GM12878 (cell line): ENCODE measurements around the gene PDCD1LG2. TPM values are rescaled to one million over a fixed set of nuclear protein-coding genes. Genes with fewer than 3 reads are reported as not detected.

Experiments
- ASH2L ChIP-seq: fragments of 300-600, 200-600 bp; sonication (generic); IDR thresholded peaks from 2 replicates; pipeline ENCODE4 v1.6.1; 2017; ENCODE audit warnings: low read depth, mild to moderate bottlenecking, borderline replicate concordance
- BACH1 ChIP-seq: fragments of 450-650 bp; IDR thresholded peaks from 2 replicates; pipeline ENCODE4 v1.6.1; 2017; ENCODE audit warnings: mild to moderate bottlenecking, borderline replicate concordance
- BCL3 ChIP-seq: IDR thresholded peaks from 2 replicates; pipeline ENCODE4 v1.6.1; 2011; ENCODE audit warnings: borderline replicate concordance, low read depth, mild to moderate bottlenecking, moderate library complexity, low read length; ENCODE audit not compliant: insufficient read depth, poor library complexity, severe bottlenecking
- CEBPB ChIP-seq, 2 experiments: fragments of 150-350 bp in 1 of 2; IDR thresholded peaks; 2 replicates each; pipeline ENCODE4 v1.6.1; 2012 to 2014; ENCODE audit warnings: low read depth in 2 of 2, low read length in 2 of 2, borderline replicate concordance in 1 of 2, inconsistent platforms in 1 of 2
- CEBPZ ChIP-seq: fragments of 150-350 bp; IDR thresholded peaks from 2 replicates; pipeline ENCODE4 v1.6.1; 2016; ENCODE audit warnings: low read depth, low read length
- CHD2 ChIP-seq: IDR thresholded peaks from 2 replicates; pipeline ENCODE4 v1.6.1; 2011; ENCODE audit warnings: low read depth, low read length, improper control_type of control experiment, borderline replicate concordance
- CHD4 ChIP-seq: fragments of 200-600 bp; sonication (generic); IDR thresholded peaks from 2 replicates; pipeline ENCODE4 v1.6.1; 2016; ENCODE audit warnings: mild to moderate bottlenecking
- CREB1 ChIP-seq: IDR thresholded peaks from 2 replicates; pipeline ENCODE4 v1.6.1; 2012; ENCODE audit warnings: low read depth, mild to moderate bottlenecking, inconsistent platforms
- EGR1 ChIP-seq, 2 experiments: IDR thresholded peaks; 1 replicate in 1 of 2; 2 replicates in 1 of 2; pipeline ENCODE4 v1.6.1; 2011 to 2012; ENCODE audit warnings: low read depth in 2 of 2, low read length in 2 of 2, borderline replicate concordance in 1 of 2, mild to moderate bottlenecking in 1 of 2, moderate library complexity in 1 of 2
- EZH2 ChIP-seq: IDR thresholded peaks from 2 replicates; pipeline ENCODE4 v1.6.1; 2012; ENCODE audit warnings: low read depth, mild to moderate bottlenecking, control low read depth, inconsistent platforms, low read length, borderline replicate concordance; ENCODE audit not compliant: control insufficient read depth
- LARP7 ChIP-seq: fragments of 450-650 bp; IDR thresholded peaks from 2 replicates; pipeline ENCODE4 v1.6.1; 2017; ENCODE audit warnings: mild to moderate bottlenecking
- NBN ChIP-seq: fragments of 450-650 bp; IDR thresholded peaks from 2 replicates; pipeline ENCODE4 v1.6.1; 2016
- NFIC ChIP-seq: IDR thresholded peaks from 2 replicates; pipeline ENCODE4 v1.6.1; 2012; ENCODE audit warnings: low read depth, mild to moderate bottlenecking, inconsistent platforms, low read length, moderate library complexity
- NR2C1 ChIP-seq: fragments of 450-650 bp; IDR thresholded peaks from 2 replicates; pipeline ENCODE4 v1.6.1; 2017; ENCODE audit warnings: antibody characterized with exemption, mild to moderate bottlenecking, moderate library complexity
- NR2C2 ChIP-seq: IDR thresholded peaks from 2 replicates; pipeline ENCODE4 v1.6.1; 2011; ENCODE audit warnings: borderline replicate concordance, low read depth; ENCODE audit not compliant: control insufficient read depth, insufficient read length
- POLR2AphosphoS2 ChIP-seq: IDR thresholded peaks from 2 replicates; pipeline ENCODE4 v1.6.1; 2011; ENCODE audit warnings: low read depth, mild to moderate bottlenecking, low read length, improper control_type of control experiment, moderate library complexity
- RFX5 ChIP-seq: IDR thresholded peaks from 2 replicates; pipeline ENCODE4 v1.6.1; 2011; ENCODE audit warnings: low read depth, low read length, improper control_type of control experiment
- SRF ChIP-seq, 2 experiments: IDR thresholded peaks; 2 replicates each; pipeline ENCODE4 v1.6.1; 2011; ENCODE audit warnings: low read depth in 2 of 2, low read length in 2 of 2, mild to moderate bottlenecking in 1 of 2, moderate library complexity in 1 of 2
- STAT3 ChIP-seq: IDR thresholded peaks from 2 replicates; pipeline ENCODE4 v1.6.1; 2011; ENCODE audit warnings: low read depth, low read length, improper control_type of control experiment
- SUPT20H ChIP-seq: IDR thresholded peaks from 2 replicates; pipeline ENCODE4 v1.6.1; 2011; ENCODE audit warnings: low read depth, mild to moderate bottlenecking, low read length, moderate library complexity, borderline replicate concordance; ENCODE audit not compliant: control insufficient read depth
- TCF7 ChIP-seq: IDR thresholded peaks from 2 replicates; pipeline ENCODE4 v1.6.1; 2014; ENCODE audit warnings: antibody characterized with exemption, borderline replicate concordance
- WRNIP1 ChIP-seq: IDR thresholded peaks from 2 replicates; pipeline ENCODE4 v1.6.1; 2011; ENCODE audit warnings: low read depth, low read length, improper control_type of control experiment, borderline replicate concordance
- YY1 ChIP-seq: IDR thresholded peaks from 2 replicates; pipeline ENCODE4 v1.6.1; 2011; ENCODE audit warnings: low read depth, mild to moderate bottlenecking, low read length
- ZNF384 ChIP-seq: IDR thresholded peaks from 2 replicates; pipeline ENCODE4 v1.6.1; 2012; ENCODE audit warnings: low read depth, mild to moderate bottlenecking, low read length, improper control_type of control experiment, borderline replicate concordance
- polyA plus RNA-seq, 11 experiments: library from polyadenylated mRNA; depleted of rRNA in 4 of 11; unstranded in 6 of 11; stranded (reverse) in 5 of 11; fragments of >200 nt; fragmentation: Nextera tagmentation in 4 of 11; fragmentation: Illumina TruSeq in 1 of 11; extraction: Ambion mirVana in 4 of 11; extraction: Trizol in 1 of 11; gene quantifications; 1 replicate in 1 of 11; 2 replicates in 10 of 11; pipeline versions ENCODE4 v1.2.1 to v1.2.3, GENCODE V29; 2011 to 2016; ENCODE audit warnings: inconsistent platforms in 2 of 11, missing spikeins in 2 of 11, low read depth in 1 of 11
- total RNA-seq, 4 experiments: library from RNA; depleted of rRNA in 3 of 4; stranded (reverse); fragments of >200 nt in 3 of 4; fragmentation: Illumina TruSeq in 1 of 4; extraction: Trizol in 1 of 4; gene quantifications; 2 replicates each; pipeline versions ENCODE4 v1.2.1 to v1.2.3, GENCODE V29; 2013 to 2021

Gene PDCD1LG2
- total and polyA plus RNA-seq, 10 of the 15 experiments (the other 5 are each of a cell fraction or from before 2014, with no cell fraction given), result 1.5 to 37.3 (median 3.0) TPM

- TF ChIP-seq EZH2 (no peak), NR2C2 (no peak), SRF (IDR thresholded peaks at IDR 0.05; ENCODE audit: low read depth in 2 of 2, low read length in 2 of 2) (no peak), CEBPZ (no peak), POLR2AphosphoS2 (no peak), NFIC (no peak), YY1 (0 out of 2 replicates have a peak, but pooled peaks have one; percentile 37), LARP7 (peak; percentile 46; the same call in 1 of the 2 replicates), BCL3 (no peak), EGR1 (IDR thresholded peaks at IDR 0.05; ENCODE audit: borderline replicate concordance in 1 of 2, low read depth in 2 of 2, low read length in 2 of 2) (no peak), NBN (peak; percentile 83), CREB1 (no peak), BACH1 (peak; percentile 65; the same call in 1 of the 2 replicates), CHD4 (no peak), NR2C1 (no peak), RFX5 (no peak), ASH2L (no peak), CHD2 (no peak), WRNIP1 (no peak), SUPT20H (no peak), ZNF384 (no peak), TCF7 (no peak), CEBPB (IDR thresholded peaks at IDR 0.05; ENCODE audit: borderline replicate concordance in 1 of 2, low read depth in 2 of 2, low read length in 2 of 2) (no peak), STAT3 (no peak)
Observed at GRCh38 chr9:5516453-5517220, 6.3 kb downstream of the PDCD1LG2 start (continued).
